Endothelial cell of umbilical vein (primary cell): ENCODE results near the gene FAM98C. TPM values are rescaled to one million over a fixed set of nuclear protein-coding genes. Genes with fewer than 3 reads are reported as not detected.

ENCODE experiments used
- BruUV-seq: library from RNA; stranded (reverse); fragments of 400-500 nt; replicated peaks from 2 replicates; lab custom pipeline; 2021; lab: Mats Ljungman, UMichigan
- CTCF ChIA-PET: fragments of 300-600, 350-600 bp; sonication (Branson Sonifier 250); formaldehyde crosslinking; loops from one replicate; lab custom pipeline; 2021; ENCODE audit warnings: antibody characterized with exemption, inconsistent platforms; lab: Charles Lee
- POLR2A ChIA-PET: fragments of 300-600, 350-600 bp; sonication (Branson Sonifier 250); formaldehyde crosslinking; loops from one replicate; lab custom pipeline; 2021; ENCODE audit warnings: antibody characterized with exemption, inconsistent platforms; lab: Charles Lee
- DNase-seq: peaks from one replicate; pipeline ENCODE4 v3.0.0-alpha.2; 2011; ENCODE audit warnings: low read depth, low spot score
- FAIRE-seq: peaks from 2 replicates; lab custom pipeline; 2011; peaks lifted over from hg19 to GRCh38; lab: Jason Lieb, UNC
- H2AFZ ChIP-seq: 2 replicates; pipeline ENCODE4 v1.6.0; 2012; ENCODE audit warnings: low read depth, low read length, control low read depth, inconsistent platforms
- H3K27ac ChIP-seq: 2 replicates; pipeline ENCODE4 v1.5.1; 2011; ENCODE audit warnings: low read depth, mild to moderate bottlenecking, control low read depth, low read length, moderate library complexity; ENCODE audit not compliant: insufficient read depth
- H3K27me3 ChIP-seq, 2 experiments: 2 replicates each; pipeline versions ENCODE4 v1.6.0 to v1.6.1; 2011; ENCODE audit warnings: low read length in 2 of 2, mixed read lengths in 1 of 2; ENCODE audit not compliant: control insufficient read depth in 2 of 2, insufficient read depth in 2 of 2
- H3K36me3 ChIP-seq, 2 experiments: 2 replicates in 1 of 2; 3 replicates in 1 of 2; pipeline ENCODE4 v1.5.1; 2011; ENCODE audit warnings: low read length in 2 of 2, mild to moderate bottlenecking in 1 of 2, moderate library complexity in 1 of 2; ENCODE audit not compliant: control insufficient read depth in 2 of 2, insufficient read depth in 2 of 2; ENCODE audit errors: extremely low read depth in 1 of 2
- H3K4me1 ChIP-seq: 3 replicates; pipeline ENCODE4 v1.5.1; 2011; ENCODE audit warnings: mild to moderate bottlenecking, low read length; ENCODE audit not compliant: control insufficient read depth, insufficient read depth; ENCODE audit errors: extremely low read depth
- H3K4me2 ChIP-seq: 2 replicates; pipeline ENCODE4 v1.6.1; 2011; ENCODE audit warnings: low read length, control low read depth, mixed read lengths; ENCODE audit not compliant: insufficient read depth
- H3K4me3 ChIP-seq, 3 experiments: fragments of 200-600 bp in 1 of 3; sonication (generic), shearing (Covaris generic) in 1 of 3; replicated peaks in 1 of 3; 2 replicates each; pipeline ENCODE4 v1.5.1; 2011 to 2016; ENCODE audit warnings: control low read depth in 3 of 3, low read length in 3 of 3, mild to moderate bottlenecking in 2 of 3, inconsistent platforms in 1 of 3, low read depth in 1 of 3, moderate library complexity in 1 of 3; ENCODE audit not compliant: insufficient read depth in 1 of 3
- H3K79me2 ChIP-seq: 2 replicates; pipeline ENCODE4 v1.6.0; 2012; ENCODE audit warnings: low read length, inconsistent platforms; ENCODE audit not compliant: control insufficient read depth, insufficient read depth
- H3K9ac ChIP-seq: replicated peaks from 2 replicates; pipeline ENCODE3; 2011; ENCODE audit warnings: low read length, control low read depth; ENCODE audit not compliant: insufficient read depth; ENCODE audit errors: extremely low read depth
- H3K9me1 ChIP-seq: replicated peaks from 3 replicates; pipeline ENCODE4 v1.6.0; 2011; ENCODE audit warnings: mild to moderate bottlenecking, low read length; ENCODE audit not compliant: control insufficient read depth, insufficient read depth; ENCODE audit errors: extremely low read depth
- H3K9me3 ChIP-seq: replicated peaks from 2 replicates; pipeline ENCODE4 v1.5.1; 2012; ENCODE audit warnings: low read length, inconsistent platforms; ENCODE audit not compliant: control insufficient read depth, insufficient read depth
- H4K20me1 ChIP-seq: replicated peaks from 2 replicates; pipeline ENCODE3; 2011; ENCODE audit warnings: mild to moderate bottlenecking, low read length; ENCODE audit not compliant: control insufficient read depth, insufficient read depth; ENCODE audit errors: extremely low read depth
- EZH2 ChIP-seq: IDR thresholded peaks from 2 replicates; pipeline ENCODE4 v1.6.1; 2012; ENCODE audit warnings: borderline replicate concordance, low read depth, mild to moderate bottlenecking, moderate library complexity, low read length, inconsistent platforms; ENCODE audit not compliant: severe bottlenecking
- FOS ChIP-seq: IDR thresholded peaks from 2 replicates; pipeline ENCODE4 v1.6.1; 2011; ENCODE audit warnings: mild to moderate bottlenecking, low read length, moderate library complexity, borderline replicate concordance; ENCODE audit not compliant: insufficient read depth
- MAX ChIP-seq: IDR thresholded peaks from 2 replicates; pipeline ENCODE4 v1.6.1; 2011; ENCODE audit not compliant: insufficient read depth, insufficient read length
- MYC ChIP-seq: IDR thresholded peaks from one replicate; pipeline ENCODE4 v1.6.1; 2011; ENCODE audit warnings: mild to moderate bottlenecking, low read depth, low read length
- POLR2A ChIP-seq: IDR thresholded peaks from 2 replicates; pipeline ENCODE4 v1.6.1; 2012; ENCODE audit warnings: low read depth, mild to moderate bottlenecking, control low read depth, low read length
- POLR2AphosphoS5 ChIP-seq: IDR thresholded peaks from 2 replicates; pipeline ENCODE4 v1.6.1; 2012; ENCODE audit warnings: low read depth, mild to moderate bottlenecking, control low read depth, low read length, moderate library complexity; ENCODE audit not compliant: insufficient read depth
- dilution Hi-C: fragments of 300-500 bp; cut with MboI; formaldehyde crosslinking; loops from one replicate; pipeline ENCODE4 v1.15.0; 2019; ENCODE audit warnings: low sequenced_read_pairs; ENCODE audit not compliant: extremely low pct_ligation_motif_present
- intact Hi-C: fragments of 100-400 bp; cut with micrococcal nuclease; formaldehyde crosslinking; loops from one replicate; pipeline ENCODE4 v1.10.0; 2022
- polyA plus RNA-seq, 4 experiments: library from polyadenylated mRNA; depleted of rRNA in 3 of 4; stranded (reverse) in 3 of 4; unstranded in 1 of 4; fragments of >200 nt; gene quantifications; 2 replicates each; pipeline versions ENCODE4 v1.2.1 to v1.2.3, GENCODE V29; 2011 to 2012; ENCODE audit warnings: missing spikeins in 1 of 4
- total RNA-seq: library from RNA; stranded (reverse); gene quantifications from 2 replicates; pipeline ENCODE4 v1.2.3, GENCODE V29; 2021

The FAM98C gene
- total and polyA plus RNA-seq, 2 donors (not counting 3 experiments of a cell fraction or from before 2014, with no cell fraction given): 12.6 to 13.0 TPM

GRCh38 chr19:38387550-38388348 is 15.1 kb upstream of the FAM98C start, which contains the start of gene GGN:
Gene GGN (minus strand): TSS chr19:38388034. CDS start chr19:38387261, 773 bp downstream.
- Histone ChIP-seq H3K36me3 (peaks cover 2 to 3% of the 10 kb centered on the region in 2 experiments), H3K4me2 (peak within 1 kb of the TSS; percentile 87), H3K79me2 (peaks cover 18% of the 10 kb centered on the region), H4K20me1 (no peaks in the 10 kb centered on the region), H3K9me1 (no peaks in the 10 kb centered on the region), H3K9ac (peak within 1 kb of the TSS; percentile 91), H3K27me3 (no peaks in the 10 kb centered on the region), H3K4me3 (peak within 1 kb of the TSS; percentile 78 to 96 (median 91)), H3K4me1 (peaks cover 15% of the 10 kb centered on the region), H3K9me3 (no peaks in the 10 kb centered on the region), H3K27ac (peak within 1 kb of the TSS; percentile 84), H2AFZ (peak within 1 kb of the TSS; percentile 79)
- FAIRE-seq: peak; percentile 97
- dilution Hi-C loops: no loop called here
- CTCF ChIA-PET: interaction anchor here (0.7 to 4.7 kb wide), 12 partner anchors 9 to 485 kb away, joined by 3 to 65 read pairs (median 4); partner anchors contain the start of genes CATSPERG, FAM98C and PSMD8
- intact Hi-C loops: loop anchor here (1.0 to 5.0 kb wide), 4 partner anchors 13 to 155 kb away; partner anchors contain the start of gene PSMD8
- no TSS peak for BruUV-seq
- TF ChIP-seq POLR2A: peak; percentile 18
- TF ChIP-seq FOS: no peak
- no peak for TF ChIP-seq MAX
- peak; percentile 33 for TF ChIP-seq POLR2AphosphoS5
- TF ChIP-seq EZH2: no peak
- no peak for TF ChIP-seq MYC
- DNase-seq: peak; percentile 98
- POLR2A ChIA-PET: interaction anchor here (0.7 to 3.6 kb wide), 4 partner anchors 12 to 237 kb away, joined by 4 to 39 read pairs (median 10); partner anchors contain the start of genes FAM98C and PSMD8
